Transverse colon (tissue), 4 donors: Measurements from ENCODE around the gene AVPI1. TPM values are rescaled to one million over a fixed set of nuclear protein-coding genes. Genes with fewer than 3 reads are reported as not detected.

Experiments
- DNase-seq: peaks from one replicate; pipeline ENCODE4 v3.0.0-alpha.2; 2019
- H3K27ac ChIP-seq, 4 donors: fragments of 200-600 bp; sonication (generic); 2 replicates each; pipeline ENCODE4 v1.5.1; 2016 to 2018; ENCODE audit warnings: inconsistent platforms in 4 of 4
- H3K27me3 ChIP-seq: fragments of 200-600 bp; sonication (generic); 2 replicates; pipeline ENCODE4 v1.5.1; 2017; ENCODE audit warnings: inconsistent platforms
- H3K36me3 ChIP-seq, 4 donors: fragments of 200-600 bp; sonication (generic); 2 replicates each; pipeline ENCODE4 v1.5.1; 2017 to 2019; ENCODE audit warnings: inconsistent platforms in 4 of 4
- H3K4me1 ChIP-seq, 4 donors: fragments of 200-600 bp; sonication (generic); 2 replicates each; pipeline ENCODE4 v1.5.1; 2017 to 2020; ENCODE audit warnings: inconsistent platforms in 4 of 4
- H3K4me3 ChIP-seq, 4 donors: fragments of 200-600 bp; sonication (generic); 1 replicate in 1 of 4; 2 replicates in 3 of 4; pipeline versions ENCODE4 v1.5.1 to v1.6.1; 2017 to 2019; ENCODE audit warnings: inconsistent platforms in 4 of 4
- H3K9me3 ChIP-seq, 2 donors: fragments of 200-600 bp; sonication (generic); 2 replicates each; pipeline ENCODE4 v1.5.1; 2017 to 2019; ENCODE audit warnings: inconsistent platforms in 2 of 2
- CTCF ChIP-seq, 5 experiments: fragments of 200-600 bp in 3 of 5; fragments of 450-650 bp in 2 of 5; sonication (generic) in 3 of 5; IDR thresholded peaks; 1 replicate in 2 of 5; 2 replicates in 3 of 5; pipeline ENCODE4 v1.5.1; 2016 to 2017; ENCODE audit warnings: antibody characterized with exemption in 5 of 5, inconsistent platforms in 3 of 5, mild to moderate bottlenecking in 2 of 5, moderate library complexity in 1 of 5
- EP300 ChIP-seq: sonication (generic); formaldehyde crosslinking; IDR thresholded peaks from one replicate; pipeline ENCODE4 v1.6.1; 2017; ENCODE audit warnings: antibody characterized with exemption, low read depth
- POLR2A ChIP-seq: fragments of 450-650 bp; IDR thresholded peaks from one replicate; pipeline ENCODE4 v1.6.1; 2016; ENCODE audit warnings: antibody characterized with exemption, mild to moderate bottlenecking, moderate library complexity
- POLR2AphosphoS5 ChIP-seq, 3 donors: sonication (generic); formaldehyde crosslinking; IDR thresholded peaks; one replicate each; pipeline ENCODE4 v1.6.1; 2016; ENCODE audit warnings: antibody characterized with exemption in 3 of 3
- WGBS, 2 donors: methylation state at CpG; one replicate each; pipeline ENCODE4 v1.1.5; 2018; ENCODE audit warnings: low coverage in 1 of 2; 5-methylcytosine and 5-hydroxymethylcytosine counted together
- in situ Hi-C, 4 donors: fragments of 200-750 bp; cut with MboI; loops; one replicate each; pipeline versions ENCODE4 v1.15.0 to v1.15.1; 2017; ENCODE audit warnings: low sequenced_read_pairs in 3 of 4, low pct_ligation_motif_present in 1 of 4, low pct_unique_long_range_greater_than_20kb in 1 of 4
- intact Hi-C: fragments of 100-400 bp; cut with DNase I; formaldehyde crosslinking; loops from one replicate; pipeline ENCODE4 v1.15.1; 2023; ENCODE audit warnings: low total_unique reads
- total RNA-seq, 4 donors: library from RNA; depleted of rRNA; stranded (reverse); fragments of >200 nt; gene quantifications; one replicate each; pipeline ENCODE4 v1.1.0, GENCODE V29; 2016

AVPI1 gene
- total RNA-seq = 10 to 100 TPM; 24.3 to 79.3 (median 47.9) TPM

GRCh38 chr10:97686962-97687784 is at the start of gene AVPI1:
TSS of gene AVPI1 (minus strand) at chr10:97687241. CDS start at chr10:97679905, 7,336 bp downstream.
- in situ Hi-C loops (loop anchor here in 1 of 4 donors (10.0 kb wide), 1 partner anchor 48 kb away; the partner anchor contains the start of gene ZFYVE27), intact Hi-C loops (no loop called here)
- WGBS, 2 donors = 2% methylated on average over 44 of the region's 78 CpGs; no CpG with 5 or more reads in 1 of the 2 donors
- H3K27me3 ChIP-seq = no peaks in the 10 kb centered on the region
- peak within 1 kb of the TSS; percentile 90 to 93 (median 92) for H3K27ac ChIP-seq
- H3K36me3 ChIP-seq = no peaks in the 10 kb centered on the region
- DNase-seq = peak; percentile 99
- TF ChIP-seq CTCF (IDR thresholded peaks at IDR 0.05) (no peak), EP300 (peak; percentile 94), POLR2A (peak; percentile 99), POLR2AphosphoS5 (IDR thresholded peaks at IDR 0.05) (peak; percentile 98 to 99 (median 99))
- no peaks in the 10 kb centered on the region for H3K9me3 ChIP-seq
- peak within 1 kb of the TSS; percentile 51 to 65 (median 60) for H3K4me3 ChIP-seq
- H3K4me1 ChIP-seq = peaks cover 17 to 61% (median 50%) of the 10 kb centered on the region in 4 donors

GRCh38 chr10:97736403-97736901 is 49.4 kb upstream of the AVPI1 start:
- in situ Hi-C loops (loop anchor here in 1 of 4 donors (10.0 kb wide), 1 partner anchor 52 kb away; the partner anchor contains the start of gene AVPI1), intact Hi-C loops (no loop called here)
- Histone ChIP-seq H3K36me3 (peaks cover 0 to 17% (median 5%) of the 10 kb centered on the region in 4 donors), H3K4me1 (peaks cover 8 to 24% (median 13%) of the 10 kb centered on the region in 4 donors), H3K27ac (peak overlapping the region; percentile 92 to 98 (median 95)), H3K4me3 (peak overlapping the region in 3 of 4 donors; percentile 70 to 89 (median 88)), H3K9me3 (no peaks in the 10 kb centered on the region), H3K27me3 (no peaks in the 10 kb centered on the region)
- WGBS, 2 donors = 72 to 80% methylated on average over 1 to 13 of the region's 13 CpGs
- no peak for DNase-seq
- TF ChIP-seq POLR2A = no peak
- no peak for TF ChIP-seq POLR2AphosphoS5 (IDR thresholded peaks at IDR 0.05)
- no peak for TF ChIP-seq EP300
- TF ChIP-seq CTCF (IDR thresholded peaks at IDR 0.05) = no peak

GRCh38 chr10:97734021-97734420 is 47.0 kb upstream of the AVPI1 start:
- in situ Hi-C loops = loop anchor here in 1 of 4 donors (10.0 kb wide), 1 partner anchor 49 kb away; the partner anchor contains the start of gene AVPI1
- intact Hi-C loops = no loop called here
- no peaks in the 10 kb centered on the region for H3K9me3 ChIP-seq
- WGBS, 2 donors = 87 to 100% methylated on average over 2 to 6 of the region's 6 CpGs
- DNase-seq = no peak
- H3K36me3 ChIP-seq = no peaks in the 10 kb centered on the region
- no peak overlapping the region for H3K27ac ChIP-seq
- H3K4me1 ChIP-seq = peaks cover 8 to 19% (median 13%) of the 10 kb centered on the region in 4 donors
- H3K27me3 ChIP-seq = no peaks in the 10 kb centered on the region
- H3K4me3 ChIP-seq = no peak overlapping the region
- TF ChIP-seq POLR2AphosphoS5 (IDR thresholded peaks at IDR 0.05) = no peak
- TF ChIP-seq CTCF (IDR thresholded peaks at IDR 0.05) = no peak
- no peak for TF ChIP-seq POLR2A
- TF ChIP-seq EP300 = no peak

GRCh38 chr10:97733256-97733655 is 46.2 kb upstream of the AVPI1 start:
- Histone ChIP-seq H3K36me3 (no peaks in the 10 kb centered on the region), H3K9me3 (no peaks in the 10 kb centered on the region), H3K27me3 (no peaks in the 10 kb centered on the region), H3K4me1 (peaks cover 4 to 11% (median 8%) of the 10 kb centered on the region in 4 donors), H3K27ac (no peak overlapping the region), H3K4me3 (no peak overlapping the region)
- DNase-seq = no peak
- intact Hi-C loops = no loop called here
- in situ Hi-C loops = loop anchor here in 1 of 4 donors (10.0 kb wide), 1 partner anchor 48 kb away; the partner anchor contains the start of gene AVPI1
- 84 to 94% methylated on average over 2 to 5 of the region's 5 CpGs for WGBS, 2 donors
- TF ChIP-seq CTCF (IDR thresholded peaks at IDR 0.05) (no peak), POLR2AphosphoS5 (IDR thresholded peaks at IDR 0.05) (no peak), EP300 (no peak)
